Testis (tissue), 2 donors: ENCODE measurements around the gene COL16A1.

Experiments used
- CTCF ChIP-seq, 3 experiments: fragments of 450-650 bp in 2 of 3; fragments of 200-600 bp in 1 of 3; sonication (generic) in 1 of 3; IDR thresholded peaks; one replicate each; pipeline ENCODE4 v1.5.1; 2016 to 2019; ENCODE audit warnings: antibody characterized with exemption in 3 of 3, mild to moderate bottlenecking in 2 of 3, moderate library complexity in 1 of 3
- POLR2A ChIP-seq: fragments of 450-650 bp; IDR thresholded peaks from one replicate; pipeline ENCODE4 v1.6.1; 2017; ENCODE audit warnings: antibody characterized with exemption, mild to moderate bottlenecking, moderate library complexity

- no peak for TF ChIP-seq POLR2A
- no peak for TF ChIP-seq CTCF (IDR thresholded peaks at IDR 0.05)
Measured at GRCh38 chr1:31731049-31731565, 27.3 kb upstream of the COL16A1 start.
